PFSK-1 (cell line): ENCODE data around the gene FKBP8.

Source experiments
- FOXP2 ChIP-seq: optimal IDR thresholded peaks from 2 replicates; pipeline ENCODE3; 2011; ENCODE audit warnings: borderline replicate concordance, control low read depth, inconsistent platforms; ENCODE audit not compliant: insufficient read depth; ENCODE audit errors: extremely low read length, extremely low read depth
- POLR2AphosphoS5 ChIP-seq: IDR thresholded peaks from 2 replicates; pipeline ENCODE4 v1.6.1; 2012; ENCODE audit warnings: low read depth, mild to moderate bottlenecking, control low read depth, low read length, moderate library complexity
- REST ChIP-seq, 2 experiments: IDR thresholded peaks; 2 replicates each; pipeline versions ENCODE4 v1.6.1 to v1.8.0; 2011 to 2012; ENCODE audit warnings: low read depth in 2 of 2, low read length in 2 of 2, control low read depth in 1 of 2, inconsistent platforms in 1 of 2, mild to moderate bottlenecking in 1 of 2, moderate library complexity in 1 of 2; ENCODE audit not compliant: insufficient read depth in 1 of 2
- SIN3A ChIP-seq: IDR thresholded peaks from 2 replicates; pipeline ENCODE4 v1.6.1; 2012; ENCODE audit warnings: mild to moderate bottlenecking, low read length, moderate library complexity, borderline replicate concordance; ENCODE audit not compliant: insufficient read depth
- TAF1 ChIP-seq: IDR thresholded peaks from 2 replicates; pipeline ENCODE4 v1.6.1; 2012; ENCODE audit warnings: low read length, control low read depth, borderline replicate concordance; ENCODE audit not compliant: insufficient read depth

Gene FKBP8

GRCh38 chr19:18499055-18499775, 44.2 kb downstream of the FKBP8 start:
- TF ChIP-seq TAF1 (no peak), POLR2AphosphoS5 (no peak)

GRCh38 chr19:18496980-18497256, 46.5 kb downstream of the FKBP8 start:
- TF ChIP-seq SIN3A, result no peak
- no peak for TF ChIP-seq POLR2AphosphoS5
- TF ChIP-seq REST (IDR thresholded peaks at IDR 0.05; ENCODE audit: insufficient read depth in 1 of 2, low read depth in 2 of 2, low read length in 2 of 2), result no peak
- no peak for TF ChIP-seq FOXP2
- TF ChIP-seq TAF1, result no peak

GRCh38 chr19:18496167-18496979, 47.0 kb downstream of the FKBP8 start:
- TF ChIP-seq POLR2AphosphoS5 (no peak), SIN3A (no peak), TAF1 (no peak), FOXP2 (no peak), REST (IDR thresholded peaks at IDR 0.05; ENCODE audit: insufficient read depth in 1 of 2, low read depth in 2 of 2, low read length in 2 of 2) (no peak)

- TF ChIP-seq REST (IDR thresholded peaks at IDR 0.05; ENCODE audit: insufficient read depth in 1 of 2, low read depth in 2 of 2, low read length in 2 of 2), result no peak
- TF ChIP-seq TAF1, result no peak
- no peak for TF ChIP-seq FOXP2
- TF ChIP-seq POLR2AphosphoS5, result no peak
- TF ChIP-seq SIN3A, result no peak
Measured at GRCh38 chr19:18495204-18495911, 48.0 kb downstream of the FKBP8 start.

- TF ChIP-seq POLR2AphosphoS5 (no peak), SIN3A (no peak), FOXP2 (no peak), TAF1 (no peak), REST (IDR thresholded peaks at IDR 0.05; ENCODE audit: insufficient read depth in 1 of 2, low read depth in 2 of 2, low read length in 2 of 2) (no peak)
Measured at GRCh38 chr19:18494267-18494607, 49.1 kb downstream of the FKBP8 start.
